ENCODE data around the gene PPIE. TPM values are rescaled to one million over a fixed set of nuclear protein-coding genes. Genes with fewer than 3 reads are reported as not detected.
"Not testable (repeated sequence)": the region's sequence is repeated elsewhere in the genome, so short reads cannot be mapped to it uniquely, and the experiment has no call there.

The PPIE gene
- total RNA-seq, 2 donors from 2014 or later, result 29.0 to 45.9 TPM

DNA sequence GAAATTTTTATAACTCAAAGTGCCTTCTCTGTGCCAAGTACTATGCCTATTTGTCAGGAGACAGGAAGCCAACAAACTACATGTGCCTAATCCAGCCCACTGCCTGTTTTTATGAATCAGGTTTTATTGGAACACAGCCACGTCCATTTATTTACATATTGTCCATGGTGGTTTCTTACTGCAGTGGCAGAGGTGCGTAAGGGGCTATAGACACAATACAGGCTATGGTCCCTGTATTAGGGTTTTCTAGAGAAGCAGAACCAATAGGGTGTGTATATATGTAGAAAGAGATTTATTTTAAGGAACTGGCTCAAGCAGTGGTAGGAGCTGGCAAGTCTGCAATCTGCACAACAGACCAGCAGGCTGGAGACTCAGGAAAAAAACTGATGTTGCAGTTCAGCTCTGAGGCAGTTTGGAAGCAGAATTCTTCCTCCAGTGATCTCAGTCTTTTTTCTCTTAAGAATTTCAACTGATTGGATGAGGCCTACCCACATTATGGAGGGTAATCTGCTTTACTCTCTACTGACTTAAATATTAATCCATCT, 15.4 kb downstream of the PPIE start:
- intact Hi-C loops (cut with DNase I), result no loop called here
- DNase-seq (ENCODE audit: low spot score), result no peak

DNA sequence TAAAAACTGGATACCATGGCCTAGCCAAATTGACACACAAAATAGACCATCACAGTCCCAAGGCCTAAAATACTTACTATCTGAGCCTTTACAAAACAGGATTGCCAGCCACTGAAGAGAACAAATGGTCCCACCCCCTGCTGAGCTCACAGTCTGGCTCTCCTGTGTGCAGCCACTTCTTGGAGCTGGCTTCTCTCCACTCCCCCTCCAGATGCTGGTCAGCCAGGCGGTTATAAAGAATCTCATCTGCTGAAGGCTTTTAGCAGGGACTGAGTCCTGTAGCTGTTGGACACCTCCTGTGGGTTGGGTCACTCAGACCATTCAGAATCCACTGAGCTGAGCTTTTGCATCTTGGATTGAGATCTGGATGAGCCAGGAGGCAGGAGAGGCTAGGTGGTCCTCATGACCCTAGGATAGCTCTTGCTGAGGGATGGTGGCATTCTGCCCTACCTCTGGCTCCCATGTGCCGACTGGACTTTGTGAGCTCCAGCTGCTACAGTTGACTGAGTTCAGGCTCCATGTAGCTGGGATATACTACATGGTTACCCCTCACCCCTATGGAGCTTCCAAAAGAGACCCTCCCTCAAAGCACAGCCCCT, 16.3 kb downstream of the PPIE start:
- peak; percentile 51 for DNase-seq (ENCODE audit: low spot score)
- intact Hi-C loops (cut with DNase I), result no loop called here

DNA sequence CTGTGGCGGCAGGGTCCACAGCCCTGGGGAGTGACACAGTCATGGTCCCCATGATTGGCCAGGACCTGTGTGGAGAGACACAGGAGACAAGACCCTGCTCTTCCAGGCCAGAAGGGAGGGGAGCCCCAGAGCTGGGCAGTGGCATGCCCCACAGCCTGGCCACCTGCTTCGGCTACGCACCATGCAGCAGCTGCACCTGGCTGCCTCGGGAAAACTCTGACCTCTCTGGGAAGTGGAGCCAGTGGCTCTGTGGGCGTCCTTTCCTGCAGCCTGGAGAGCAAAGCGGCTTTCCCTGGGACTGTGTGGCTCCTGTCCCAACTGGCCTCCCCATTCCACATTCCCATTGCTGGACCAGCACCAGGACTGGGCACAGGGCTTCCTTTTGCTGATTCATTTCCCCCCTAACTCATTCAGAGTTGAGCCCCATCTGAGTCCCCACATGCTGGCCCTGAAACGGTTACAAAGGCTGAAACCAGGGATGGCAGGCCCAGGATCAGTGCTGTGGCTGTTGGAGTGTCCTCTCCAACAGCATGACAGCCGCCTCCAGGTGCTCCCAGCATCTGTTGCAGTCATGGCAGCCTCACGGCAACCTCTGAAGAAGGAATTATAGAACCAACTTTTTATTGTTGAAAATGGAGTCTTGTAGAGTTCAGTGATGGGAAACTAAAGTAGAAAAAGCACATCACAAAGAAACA, 17.4 kb downstream of the PPIE start:
- intact Hi-C loops (cut with DNase I), result no loop called here
- DNase-seq (ENCODE audit: low spot score), result peak; percentile 82

DNA sequence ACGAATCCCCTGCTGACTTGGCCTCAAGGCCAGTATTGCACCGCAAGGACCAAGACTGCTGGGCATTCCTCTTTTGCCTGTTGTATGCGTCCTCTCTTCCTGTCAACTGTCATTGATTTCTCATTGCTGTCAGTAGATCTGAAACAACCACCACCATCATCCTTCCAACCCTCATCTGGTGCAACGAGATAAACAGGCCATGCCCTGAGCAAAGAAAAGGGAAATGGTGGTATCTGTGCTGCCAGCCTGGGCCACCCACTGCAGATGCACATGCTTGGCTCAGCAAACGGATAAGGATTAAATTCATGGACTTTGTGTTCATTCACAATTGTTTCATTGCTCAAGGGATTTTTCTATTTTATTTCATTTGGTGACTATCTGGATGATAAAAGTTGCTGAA, 18.8 kb downstream of the PPIE start:
- intact Hi-C loops (cut with DNase I), result no loop called here
- DNase-seq (ENCODE audit: low spot score), result peak; percentile 55

DNA sequence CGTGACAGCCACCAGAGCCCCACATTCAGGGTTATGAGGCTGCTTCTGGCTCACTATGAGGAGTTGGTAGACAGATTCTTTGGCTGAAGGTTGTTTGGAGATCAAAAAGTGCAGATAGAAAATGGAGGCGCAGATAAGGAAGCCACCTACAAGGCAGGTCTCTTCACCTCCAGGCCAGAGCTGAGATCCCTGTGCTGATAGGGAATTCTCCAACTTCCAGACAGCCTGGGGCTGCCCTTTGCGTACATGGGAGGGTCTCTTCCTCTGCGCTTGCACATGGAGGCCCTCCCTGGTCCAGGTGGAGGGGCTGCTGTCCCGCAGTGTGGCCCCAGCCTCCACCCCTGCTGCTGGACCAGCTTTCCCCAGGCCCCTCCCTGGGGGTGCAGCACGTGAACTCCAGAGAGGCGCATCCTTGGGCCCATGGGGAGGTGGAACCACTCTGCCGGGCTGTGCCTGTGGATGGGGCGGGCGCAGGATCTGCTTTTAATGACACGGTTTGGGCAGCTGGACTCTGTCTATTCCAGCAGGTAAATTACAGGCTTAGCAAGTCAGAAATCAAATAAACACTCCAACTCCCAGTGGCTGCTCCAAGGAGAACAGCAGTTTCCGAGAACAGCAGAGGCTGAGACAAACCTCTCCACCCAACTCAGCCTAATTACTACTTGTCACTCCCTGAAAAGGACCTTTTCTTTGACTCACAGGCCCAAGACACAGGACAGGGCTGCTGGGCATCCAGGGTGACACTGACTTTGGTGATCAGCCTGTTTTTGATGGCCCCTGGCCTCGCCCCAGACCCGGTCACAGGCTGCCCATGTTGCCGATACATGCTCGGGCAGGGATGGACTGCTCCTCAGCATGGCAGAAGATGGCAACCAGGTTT, 20.1 kb downstream of the PPIE start:
- peak; percentile 58 for DNase-seq (ENCODE audit: low spot score)
- intact Hi-C loops (cut with DNase I), result no loop called here

DNA sequence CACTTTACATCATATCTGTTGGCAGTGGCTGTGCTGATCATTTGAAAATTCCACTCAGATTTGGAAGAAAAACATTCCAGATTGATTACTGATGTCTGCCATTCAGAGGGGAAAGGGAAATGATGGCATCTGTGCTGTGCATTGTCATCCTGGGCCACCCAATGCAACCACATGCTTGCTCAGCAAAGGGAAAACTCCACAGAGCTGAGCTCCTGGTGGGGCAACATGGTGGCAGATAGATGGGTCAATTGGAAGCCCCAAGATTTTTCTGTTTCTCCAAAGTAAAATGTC, 20.7 kb downstream of the PPIE start:
- intact Hi-C loops (cut with DNase I), result no loop called here
- peak; percentile 14 for DNase-seq (ENCODE audit: low spot score)

DNA sequence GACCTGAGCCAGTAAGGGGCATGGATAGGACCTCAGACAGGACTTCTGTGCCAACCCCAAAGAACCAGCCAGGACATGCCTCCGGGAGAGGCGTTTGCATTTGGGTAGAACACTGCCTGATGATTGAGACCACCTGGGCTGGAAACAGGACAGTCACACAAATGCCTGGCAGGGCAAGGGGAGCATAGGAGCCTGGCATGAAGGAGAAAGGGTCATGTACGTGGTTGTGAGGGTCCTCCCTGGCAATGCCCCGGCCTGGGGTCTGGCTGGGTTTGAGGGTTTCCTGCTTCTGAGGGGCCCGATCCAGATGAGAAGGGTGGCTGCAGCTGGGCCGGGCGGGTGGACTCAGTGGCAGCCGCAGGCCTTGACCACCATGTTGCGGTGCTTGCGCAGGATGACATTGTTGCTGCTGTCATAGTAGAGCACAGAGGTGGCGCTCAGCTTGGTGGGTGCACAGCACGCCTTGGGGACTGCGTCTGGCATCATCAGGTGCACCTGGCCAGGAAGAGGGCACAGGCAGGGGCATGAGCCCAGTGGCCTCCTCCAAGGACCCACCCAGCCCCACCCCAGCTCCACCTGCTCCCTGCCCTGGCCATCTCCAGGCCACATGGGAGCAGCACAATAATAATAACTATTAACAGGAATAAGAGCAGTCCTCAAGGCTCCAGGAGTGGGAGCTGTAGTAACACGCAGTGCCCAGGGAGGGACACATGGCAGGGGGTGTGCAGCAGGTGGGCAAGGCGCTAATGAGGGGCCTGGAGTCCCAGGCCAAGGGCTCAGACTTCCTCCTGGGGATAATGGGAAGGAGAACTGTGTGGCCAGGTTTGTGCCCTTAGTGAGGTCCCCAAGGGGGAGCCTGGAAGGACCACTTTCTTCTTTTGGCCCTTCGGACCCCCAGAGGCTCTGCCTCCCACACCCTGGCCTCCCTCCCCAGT, 21.7 kb downstream of the PPIE start:
- intact Hi-C loops (cut with DNase I), result no loop called here
- peak; percentile 78 for DNase-seq (ENCODE audit: low spot score)

DNA sequence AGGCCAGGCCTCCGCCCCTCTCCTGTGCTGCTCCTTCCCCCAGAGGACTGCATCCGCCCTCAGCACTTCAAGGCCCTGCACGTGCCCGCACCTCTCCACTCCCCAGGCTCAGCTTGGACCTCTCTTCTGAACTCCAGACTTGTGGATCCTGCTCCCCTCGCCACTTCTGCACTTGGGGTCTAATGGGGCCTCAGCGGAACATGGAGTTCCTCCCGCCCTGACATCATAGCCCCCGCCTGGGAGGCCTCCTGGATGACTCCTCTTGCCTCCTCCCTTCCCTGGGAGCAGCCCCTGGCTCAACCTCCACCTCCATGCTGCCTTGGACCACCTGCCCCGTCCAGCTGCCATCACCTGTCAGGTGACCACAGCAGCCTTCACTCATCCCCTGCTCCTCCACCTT, 22.3 kb downstream of the PPIE start:
- intact Hi-C loops (cut with DNase I), result no loop called here

DNA sequence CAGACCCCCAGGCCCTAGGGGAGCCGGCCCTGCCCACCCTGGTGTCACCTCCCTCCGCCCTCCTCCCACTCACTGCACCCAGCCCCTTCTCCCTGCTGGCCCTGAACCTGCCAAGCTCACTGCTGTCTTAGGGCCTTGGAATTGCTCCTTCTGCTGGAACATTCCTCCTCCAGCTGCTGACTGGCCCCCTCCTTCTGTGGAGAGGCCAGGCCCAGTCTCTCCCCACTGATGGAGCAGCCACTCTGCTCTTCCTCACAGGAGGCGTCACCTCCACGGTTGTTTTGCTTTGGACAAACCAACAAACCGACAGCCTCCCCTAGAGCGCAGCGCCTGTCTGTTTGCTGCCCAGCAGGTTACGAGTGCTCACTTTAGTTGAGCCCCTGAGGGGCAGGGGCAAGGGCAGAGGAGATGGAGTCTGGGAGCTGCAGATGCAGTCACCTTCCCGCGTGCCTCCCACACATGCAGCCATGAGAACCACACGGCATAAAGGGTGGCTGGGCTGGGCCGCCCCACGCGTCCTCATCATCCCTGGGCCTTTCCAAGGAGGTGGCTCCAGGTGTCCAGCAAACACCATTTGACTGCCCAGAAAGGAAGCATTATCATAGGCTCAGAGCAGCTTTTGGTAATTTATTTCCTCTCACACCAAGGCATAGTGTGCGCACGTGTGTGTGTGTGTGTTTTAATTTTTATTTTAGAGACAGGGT, 23.0 kb downstream of the PPIE start:
- peak; percentile 66 for DNase-seq (ENCODE audit: low spot score)

More for the DNA sequence above, 22.3 kb downstream of the PPIE start:
- peak; percentile 72 for DNase-seq (ENCODE audit: low spot score)

DNA sequence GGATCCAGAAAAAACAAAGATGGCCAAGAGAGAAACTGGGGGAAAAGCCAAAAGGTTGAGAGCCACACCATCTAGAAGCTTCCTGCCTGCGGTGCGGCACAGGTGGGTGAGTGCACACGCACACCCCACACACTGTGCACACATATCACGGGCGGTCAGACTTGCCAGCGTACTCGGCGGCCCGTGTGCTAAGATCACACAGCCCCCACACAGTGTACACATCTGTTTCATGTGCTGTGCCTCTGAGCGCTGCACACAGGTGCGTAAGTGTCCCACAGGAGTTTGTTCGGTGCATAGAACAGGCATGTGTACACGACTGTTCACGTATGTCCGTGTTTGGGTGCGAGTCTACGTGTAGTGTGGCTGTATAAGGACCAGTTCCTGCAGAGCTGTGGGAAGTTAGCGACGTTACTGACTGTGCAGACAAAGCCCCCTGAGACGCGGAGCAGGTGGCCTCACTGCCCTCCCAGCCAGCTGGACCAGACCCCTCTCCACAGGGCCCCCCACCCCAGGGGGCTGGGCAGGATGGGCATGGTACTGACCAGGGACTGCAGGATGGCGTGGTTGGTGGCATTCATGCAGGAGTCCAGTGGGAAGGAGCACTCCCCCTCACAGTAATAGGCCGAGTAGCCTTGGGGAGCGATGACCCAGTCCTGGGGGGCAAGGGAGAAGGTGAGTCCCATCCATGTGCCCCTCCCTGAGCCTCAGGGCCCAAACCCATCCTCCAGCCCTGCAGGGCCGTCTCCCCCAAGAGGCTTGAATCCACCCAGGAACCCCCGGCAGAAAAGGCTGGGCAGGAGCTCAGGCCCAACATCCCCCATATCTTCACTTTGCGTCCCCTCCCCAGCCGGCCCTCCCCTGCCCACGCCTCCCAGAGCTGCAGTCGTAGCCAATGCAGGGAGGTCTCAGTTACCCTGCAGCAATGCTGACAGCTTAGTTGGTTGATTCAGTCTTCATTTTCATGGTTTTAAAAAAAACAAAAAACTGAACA, 24.2 kb downstream of the PPIE start:
- DNase-seq (ENCODE audit: low spot score), result peak; percentile 80
- intact Hi-C loops (cut with DNase I), result no loop called here

More for the DNA sequence above, 23.0 kb downstream of the PPIE start:
- intact Hi-C loops (cut with DNase I), result no loop called here

DNA sequence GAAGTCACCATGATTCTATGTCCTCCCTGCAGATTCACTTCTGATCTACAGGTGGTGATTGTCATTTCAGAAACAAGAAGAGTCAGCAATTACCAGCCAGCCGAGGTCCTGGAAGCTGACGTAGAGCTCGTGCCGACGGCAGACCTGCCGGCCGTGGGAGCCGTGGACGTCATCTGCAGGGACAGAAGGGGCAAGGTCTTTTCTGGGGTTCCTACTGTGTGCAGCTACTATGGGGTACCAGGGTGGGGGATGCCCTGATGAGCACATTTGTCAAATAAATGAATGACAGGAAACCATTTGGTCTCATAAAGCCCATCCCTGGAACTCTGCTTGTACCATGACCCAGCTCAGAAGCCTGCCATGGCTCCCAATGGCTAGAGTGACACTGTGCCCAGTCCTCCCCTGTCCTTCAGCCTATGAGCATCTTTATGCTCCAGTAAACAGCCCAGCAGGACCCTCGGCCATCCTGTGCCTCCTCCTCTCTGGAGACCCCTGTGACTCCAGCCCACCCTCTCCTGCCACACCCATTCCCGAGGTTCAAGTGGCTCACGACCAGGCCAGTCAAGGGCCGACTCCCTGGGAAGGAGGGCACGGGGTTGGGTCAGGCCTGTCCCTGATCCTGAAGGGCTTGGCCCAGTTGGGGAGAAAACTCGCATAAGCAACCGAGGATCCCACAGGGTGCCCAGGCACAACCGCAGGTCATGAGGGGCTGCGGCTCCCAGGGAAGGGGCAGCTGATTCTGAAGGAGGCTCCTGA, 25.1 kb downstream of the PPIE start:
- intact Hi-C loops (cut with DNase I), result not testable (repeated sequence)
- peak; percentile 76 for DNase-seq (ENCODE audit: low spot score)

DNA sequence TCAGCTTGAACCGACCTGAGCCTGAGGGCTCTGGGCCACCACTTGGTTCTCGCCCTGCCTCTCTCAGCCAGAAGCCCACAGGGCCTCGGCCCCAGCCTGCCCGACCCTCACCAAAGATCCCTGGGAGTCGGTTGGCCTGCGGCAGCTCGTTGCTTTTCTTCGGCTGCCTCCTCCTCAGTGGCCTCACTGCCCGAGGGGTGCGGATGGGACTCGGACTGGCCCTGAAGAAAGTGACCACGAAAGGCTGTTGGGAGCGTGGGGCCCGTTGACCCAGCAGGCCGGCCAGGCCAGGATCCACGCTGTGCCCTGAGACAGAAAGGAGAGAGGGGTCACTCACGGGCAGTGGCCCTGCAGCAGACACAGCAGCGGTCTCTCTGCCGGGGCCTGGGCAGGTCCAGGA, 25.8 kb downstream of the PPIE start:
- intact Hi-C loops (cut with DNase I), result not testable (repeated sequence)
- peak; percentile 72 for DNase-seq (ENCODE audit: low spot score)

DNA sequence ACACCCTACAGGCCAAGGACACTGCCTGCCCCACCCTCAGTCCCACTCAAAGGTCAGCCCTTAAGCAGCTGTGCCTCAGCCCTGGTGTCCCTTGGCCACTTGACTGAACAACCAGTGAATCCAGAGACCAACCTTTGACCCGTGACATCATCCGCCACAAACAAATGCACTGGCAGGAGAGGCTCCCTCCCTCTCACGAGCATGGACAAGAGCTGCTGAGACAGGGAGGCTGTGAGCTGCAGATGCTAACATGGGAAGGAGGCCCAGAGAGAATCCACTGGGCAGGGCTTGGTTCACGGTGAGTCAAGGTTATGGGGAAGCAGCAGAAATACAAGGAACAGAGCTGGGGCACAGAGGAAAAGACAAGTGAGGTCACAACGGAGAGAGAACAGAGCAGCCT, 27.8 kb downstream of the PPIE start:
- intact Hi-C loops (cut with DNase I); DNase-seq (ENCODE audit: low spot score): not testable (repeated sequence)

DNA sequence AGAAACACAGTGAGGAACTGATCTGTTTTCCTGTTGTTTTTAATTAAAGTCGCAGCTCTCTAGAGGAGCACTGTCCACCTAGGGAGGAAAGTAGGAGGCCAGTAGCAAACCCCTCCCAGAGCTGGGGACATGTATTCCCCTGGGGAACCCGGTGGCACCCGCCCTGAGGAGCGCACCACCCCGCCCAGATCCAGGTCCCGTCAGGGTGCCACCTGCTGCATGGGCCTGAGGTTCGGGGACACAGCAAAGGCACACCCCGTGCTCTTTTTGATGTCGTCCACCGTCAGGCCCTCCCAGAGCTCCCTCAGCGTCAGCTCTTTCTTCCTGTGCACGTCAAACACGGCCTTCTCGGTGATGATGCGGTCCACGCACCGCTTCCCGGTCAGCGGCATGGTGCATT, 30.8 kb downstream of the PPIE start:
- peak; percentile 30 for DNase-seq (ENCODE audit: low spot score)
- intact Hi-C loops (cut with DNase I), result not testable (repeated sequence)

DNA sequence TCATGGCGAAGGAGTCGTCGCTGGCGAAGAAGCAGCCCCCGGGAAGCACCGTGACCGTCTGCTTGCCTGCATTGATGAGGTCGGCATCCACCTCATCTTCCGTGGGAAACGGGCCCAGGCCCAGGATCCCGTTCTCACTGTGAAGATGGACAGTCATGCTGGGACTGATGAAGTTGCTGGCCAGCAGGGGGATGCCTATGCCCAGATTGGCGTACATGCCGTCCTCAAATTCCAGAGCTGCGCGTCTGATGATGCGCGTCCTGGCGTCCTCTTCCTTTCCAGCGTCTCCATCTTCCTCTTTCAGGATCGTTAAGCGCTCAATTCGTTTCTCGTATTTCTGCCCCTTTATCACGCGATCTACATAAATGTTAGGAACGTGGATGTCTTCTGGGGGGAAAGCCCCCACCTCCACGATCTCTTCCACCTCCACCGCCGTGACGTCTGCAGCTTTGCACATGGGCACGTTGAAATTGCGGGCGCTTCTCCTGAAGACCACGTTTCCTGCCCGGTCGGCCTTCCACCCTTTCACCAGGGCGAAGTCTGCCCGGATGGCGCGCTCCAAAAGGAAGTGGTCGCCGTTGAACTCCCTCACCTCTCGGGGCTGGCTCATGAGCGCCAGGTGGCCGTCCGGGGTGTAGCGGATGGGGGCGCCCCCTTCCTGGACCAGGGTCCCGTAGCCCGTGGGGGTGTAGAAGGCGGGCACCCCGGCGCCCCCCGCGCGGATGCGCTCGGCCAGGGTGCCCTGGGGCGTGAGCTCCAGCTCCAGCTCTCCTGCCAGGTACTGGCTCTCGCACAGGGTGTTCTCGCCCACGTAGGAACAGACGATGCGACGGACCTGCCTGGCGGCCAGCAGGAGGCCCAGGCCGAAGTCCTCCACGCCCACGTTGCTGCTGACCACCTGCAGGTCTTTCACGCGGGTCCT, 31.7 kb downstream of the PPIE start:
- intact Hi-C loops (cut with DNase I), result not testable (repeated sequence)
- DNase-seq (ENCODE audit: low spot score), result peak; percentile 17
